ENCODE results near the gene CBX5. TPM values are rescaled to one million over a fixed set of nuclear protein-coding genes. Genes with fewer than 3 reads are reported as not detected.
"Not testable (repeated sequence)": the region's sequence is repeated elsewhere in the genome, so short reads cannot be mapped to it uniquely, and the experiment has no call there.

CBX5 gene
- total and polyA plus RNA-seq, 10 of the 15 experiments (the other 5 are each of a cell fraction or from before 2014, with no cell fraction given), result 46.7 to 138 (median 74.6) TPM

DNA sequence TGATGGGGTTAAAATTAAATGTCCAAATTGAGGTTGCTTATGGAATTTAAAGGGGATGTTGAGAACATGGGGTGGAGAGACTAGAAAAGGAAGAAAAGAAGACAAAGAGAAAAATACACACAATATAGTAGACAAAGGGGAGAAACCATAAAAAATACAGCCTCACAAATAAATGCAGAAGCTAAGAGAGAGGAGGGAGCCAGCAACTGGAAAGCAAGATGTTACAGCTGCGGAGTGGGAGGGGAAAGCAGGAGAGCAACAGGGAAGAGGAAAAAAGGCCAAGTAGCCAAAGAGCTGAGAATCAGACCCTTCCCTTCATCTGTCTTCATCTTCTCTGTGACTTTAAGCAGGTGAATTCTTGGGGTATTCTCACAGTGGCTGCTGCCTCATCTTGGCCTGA is 51.5 kb downstream of the CBX5 start:
- H4K20me1 ChIP-seq (ENCODE audit: control insufficient read depth, insufficient read depth), result no peaks in the 10 kb centered on the region
- H2AFZ ChIP-seq (ENCODE audit: control insufficient read depth, low read depth, low read length), result no peak overlapping the region
- H3K36me3 ChIP-seq (ENCODE audit: control insufficient read depth in 2 of 2, insufficient read depth in 2 of 2, low read length in 1 of 2), result no peaks in the 10 kb centered on the region; a peak in 1 of 4 replicates
- H3K4me1 ChIP-seq (ENCODE audit: control insufficient read depth, insufficient read depth, low read length), result peaks cover 5% of the 10 kb centered on the region; the same call in 1 of the 2 replicates
- 80% methylated on average over 1 of the region's 1 CpG for WGBS (ENCODE audit: insufficient coverage, insufficient replicate concordance, low lambda C conversion rate, missing lambda C conversion rate)
- BruUV-seq (replicated peaks), result no TSS peak
- ChIA-PET SMC1A (ENCODE audit: uncharacterized antibody, unreplicated experiment) (interaction anchor here (0.8 to 2.5 kb wide), 9 partner anchors 10 to 225 kb away, joined by 3 to 9 read pairs (median 4); no protein-coding TSS in a partner anchor), POLR2A (interaction anchor here (0.9 to 2.4 kb wide), 5 partner anchors 11 to 96 kb away, joined by 3 to 9 read pairs (median 4); partner anchors contain the start of genes CBX5, COPZ1 and HNRNPA1), RAD21 (ENCODE audit: unreplicated experiment) (interaction anchor here (0.7 to 1.5 kb wide), 5 partner anchors 11 to 211 kb away, joined by 3 to 4 read pairs (median 4); partner anchors contain the start of gene COPZ1), CTCF (interaction anchor here (0.8 to 2.5 kb wide), 15 partner anchors 8 to 151 kb away, joined by 3 to 13 read pairs (median 5); partner anchors contain the start of gene COPZ1)
- H3K27ac ChIP-seq (ENCODE audit: control insufficient read depth, insufficient read depth), result no peak overlapping the region
- ATAC-seq (no peak), DNase-seq (ENCODE audit: low read depth, low spot score) (no peak), FAIRE-seq (no peak)
- intact Hi-C loops (cut with micrococcal nuclease; ENCODE audit: unreplicated experiment), result no loop called here
- no peak overlapping the region for H3K9ac ChIP-seq (ENCODE audit: control insufficient read depth, insufficient read depth, low read length)
- TF ChIP-seq ZNF274 (IDR thresholded peaks at IDR 0.05; ENCODE audit: insufficient read depth, insufficient read length) (no peak), ATF7 (IDR thresholded peaks at IDR 0.05; ENCODE audit: low read depth) (no peak), SREBF1 (IDR thresholded peaks at IDR 0.05; ENCODE audit: low read length) (no peak), ETV6 (conservative IDR thresholded peaks at IDR 0.05 in 1 of 2, IDR thresholded peaks at IDR 0.05 in 1 of 2; ENCODE audit: borderline replicate concordance in 1 of 2, low read depth in 1 of 2) (no peak), GABPA (IDR thresholded peaks at IDR 0.05; ENCODE audit: low read depth) (no peak)
- TF ChIP-seq, protein P1, sequence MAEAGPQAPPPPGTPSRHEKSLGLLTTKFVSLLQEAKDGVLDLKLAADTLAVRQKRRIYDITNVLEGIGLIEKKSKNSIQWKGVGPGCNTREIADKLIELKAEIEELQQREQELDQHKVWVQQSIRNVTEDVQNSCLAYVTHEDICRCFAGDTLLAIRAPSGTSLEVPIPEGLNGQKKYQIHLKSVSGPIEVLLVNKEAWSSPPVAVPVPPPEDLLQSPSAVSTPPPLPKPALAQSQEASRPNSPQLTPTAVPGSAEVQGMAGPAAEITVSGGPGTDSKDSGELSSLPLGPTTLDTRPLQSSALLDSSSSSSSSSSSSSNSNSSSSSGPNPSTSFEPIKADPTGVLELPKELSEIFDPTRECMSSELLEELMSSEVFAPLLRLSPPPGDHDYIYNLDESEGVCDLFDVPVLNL (IDR thresholded peaks at IDR 0.05; ENCODE audit: low read depth, low read length), result no peak
- in situ Hi-C loops (cut with MboI), result no loop called here
- H3K27me3 ChIP-seq (replicated peaks in 1 of 2; ENCODE audit: control insufficient read depth in 2 of 2, insufficient read depth in 2 of 2, low read length in 1 of 2), result no peaks in the 10 kb centered on the region
- no peaks in the 10 kb centered on the region for H3K9me3 ChIP-seq (replicated peaks; ENCODE audit: control insufficient read depth, insufficient read depth, low read length)
- no peak overlapping the region for H3K4me2 ChIP-seq (ENCODE audit: control insufficient read depth, insufficient read depth)
- no peaks in the 10 kb centered on the region for H3K79me2 ChIP-seq (ENCODE audit: control insufficient read depth, insufficient read depth, low read length)
- H3K4me3 ChIP-seq, result no peak overlapping the region

DNA sequence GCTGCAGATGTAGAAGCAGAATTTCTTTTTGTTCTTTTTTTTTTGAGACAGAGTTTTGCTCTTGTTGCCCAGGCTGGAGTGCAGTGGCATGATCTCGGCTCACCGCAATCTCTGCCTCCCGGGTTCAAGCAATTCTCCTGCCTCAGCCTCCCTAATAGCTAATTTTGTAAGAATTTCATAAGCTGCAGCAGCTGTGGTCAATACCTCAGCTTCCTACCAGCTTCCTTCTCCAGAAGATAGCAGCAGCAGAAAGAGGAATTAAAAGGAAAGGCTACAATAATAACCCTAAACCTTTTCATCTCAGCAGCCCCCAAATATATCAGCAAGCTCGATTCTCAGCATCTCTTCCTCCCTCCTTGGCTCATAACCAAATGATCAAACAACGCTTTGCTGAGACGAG is 52.0 kb downstream of the CBX5 start:
- H3K9me3 ChIP-seq (replicated peaks; ENCODE audit: control insufficient read depth, insufficient read depth, low read length); H3K4me1 ChIP-seq (ENCODE audit: control insufficient read depth, insufficient read depth, low read length); in situ Hi-C loops (cut with MboI); H3K27ac ChIP-seq (ENCODE audit: control insufficient read depth, insufficient read depth); H3K36me3 ChIP-seq (ENCODE audit: control insufficient read depth in 2 of 2, insufficient read depth in 2 of 2, low read length in 1 of 2); intact Hi-C loops (cut with micrococcal nuclease; ENCODE audit: unreplicated experiment); H2AFZ ChIP-seq (ENCODE audit: control insufficient read depth, low read depth, low read length); H4K20me1 ChIP-seq (ENCODE audit: control insufficient read depth, insufficient read depth); H3K79me2 ChIP-seq (ENCODE audit: control insufficient read depth, insufficient read depth, low read length); H3K27me3 ChIP-seq (replicated peaks in 1 of 2; ENCODE audit: control insufficient read depth in 2 of 2, insufficient read depth in 2 of 2, low read length in 1 of 2); FAIRE-seq; H3K9ac ChIP-seq (ENCODE audit: control insufficient read depth, insufficient read depth, low read length); H3K4me3 ChIP-seq; BruUV-seq (replicated peaks); ATAC-seq; DNase-seq (ENCODE audit: low read depth, low spot score); H3K4me2 ChIP-seq (ENCODE audit: control insufficient read depth, insufficient read depth): not testable (repeated sequence)
- ChIA-PET POLR2A (interaction anchor here (1.2 to 2.4 kb wide), 4 partner anchors 11 to 97 kb away, joined by 3 to 9 read pairs (median 5); partner anchors contain the start of genes CBX5, COPZ1 and HNRNPA1), CTCF (interaction anchor here (0.8 to 2.5 kb wide), 10 partner anchors 9 to 152 kb away, joined by 3 to 13 read pairs (median 6); partner anchors contain the start of gene COPZ1), SMC1A (ENCODE audit: uncharacterized antibody, unreplicated experiment) (interaction anchor here (0.8 to 2.5 kb wide), 9 partner anchors 9 to 224 kb away, joined by 3 to 9 read pairs (median 4); no protein-coding TSS in a partner anchor), RAD21 (ENCODE audit: unreplicated experiment) (interaction anchor here (1.3 to 1.5 kb wide), 4 partner anchors 12 to 211 kb away, joined by 3 to 4 read pairs (median 4); partner anchors contain the start of gene COPZ1)
- 63% methylated on average over 6 of the region's 6 CpGs for WGBS (ENCODE audit: insufficient coverage, insufficient replicate concordance, low lambda C conversion rate, missing lambda C conversion rate)

All from GM12878 (cell line).